Motor neuron (in vitro differentiated cells): ENCODE measurements around the gene C17orf67. TPM values are rescaled to one million over a fixed set of nuclear protein-coding genes. Genes with fewer than 3 reads are reported as not detected.
A peak's percentile ranks its signal among the peaks of the same experiment; 100 is the strongest.
"Not testable (repeated sequence)": the region's sequence is repeated elsewhere in the genome, so short reads cannot be mapped to it uniquely, and the experiment has no call there.

Experiments used
- ATAC-seq, 8 experiments: fragments of 200-7000 bp; cut with Tn5 transposase; replicated peaks in 6 of 8; 2 replicates each; pipeline ENCODE4 v1.8.0; 2021; ENCODE audit warnings: mild to moderate bottlenecking in 8 of 8, moderate library complexity in 8 of 8
- H3K27ac ChIP-seq, 2 donors: fragments of 250-450 bp; sonication (Bioruptor Pico); 2 replicates each; pipeline ENCODE4 v1.9.0; 2021; ENCODE audit warnings: antibody characterized with exemption in 2 of 2, mild to moderate bottlenecking in 2 of 2, moderate library complexity in 1 of 2
- H3K4me1 ChIP-seq, 2 donors: fragments of 250-450 bp; sonication (Bioruptor Pico); replicated peaks in 1 of 2; 2 replicates each; pipeline ENCODE4 v1.6.1; 2021; ENCODE audit warnings: antibody characterized with exemption in 2 of 2, mild to moderate bottlenecking in 2 of 2, moderate library complexity in 1 of 2
- H3K4me3 ChIP-seq, 5 donors: fragments of 250-450 bp; sonication (Bioruptor Pico); 2 replicates each; pipeline ENCODE4 v1.9.0; 2021; ENCODE audit warnings: antibody characterized with exemption in 5 of 5, mild to moderate bottlenecking in 5 of 5, moderate library complexity in 4 of 5
- WGBS, 10 experiments: fragments of 450-650 bp; shearing (Covaris generic); methylation state at CpG; one replicate each; pipeline ENCODE4 v1.0.0; 2022; 5-methylcytosine and 5-hydroxymethylcytosine counted together
- in situ Hi-C, 9 experiments: fragments of 400-800 bp; cut with MboI; loops; one replicate each; pipeline ENCODE4 v1.15.0; 2021; ENCODE audit warnings: low sequenced_read_pairs in 9 of 9, low pct_unique_long_range_greater_than_20kb in 2 of 9; ENCODE audit not compliant: unreplicated experiment in 9 of 9
- total RNA-seq, 8 experiments: library from RNA; unstranded; fragments of 300-600 nt; gene quantifications; 2 replicates each; pipeline versions ENCODE4 v1.2.3 to v1.2.4, GENCODE V29; 2022

Gene C17orf67
- total RNA-seq, 8 experiments from 2014 or later, result 0.27 to 2.3 (median 1.2) TPM

- no peak overlapping the region for H3K27ac ChIP-seq
- peaks cover 3 to 7% of the 10 kb centered on the region in 2 donors for H3K4me1 ChIP-seq
- no peak for ATAC-seq
- in situ Hi-C loops, result no loop called here
- H3K4me3 ChIP-seq, result peak overlapping the region in 2 of 5 donors; percentile 37 to 38
- WGBS, 10 experiments, result 17 to 100% (median 67%) methylated on average over 1 to 4 of the region's 4 CpGs; no CpG with 5 or more reads in 1 of the 10 experiments
Measured at GRCh38 chr17:56779322-56779721, 54.4 kb downstream of the C17orf67 start.

DNA sequence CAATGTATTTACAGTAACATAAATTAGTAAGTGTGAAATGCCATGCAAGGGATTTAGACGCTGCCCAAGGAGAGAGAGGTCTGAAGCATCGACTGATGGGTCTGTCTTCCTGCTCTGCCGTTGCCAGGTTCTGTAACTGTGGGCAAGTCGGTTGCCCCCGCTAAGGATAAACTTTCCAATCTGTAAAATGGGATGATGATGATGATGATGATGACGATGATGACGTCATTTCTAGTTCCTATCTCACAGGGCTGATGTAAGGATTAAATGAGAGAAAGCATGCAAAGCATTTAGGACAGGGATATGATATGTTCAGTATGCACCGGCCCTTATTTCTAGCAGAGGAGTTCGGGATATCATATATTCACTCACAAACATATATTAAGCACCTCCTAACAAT is 54.8 kb downstream of the C17orf67 start:
- WGBS, 10 experiments, result 83 to 100% (median 92%) methylated on average over 1 to 9 of the region's 9 CpGs; no CpG with 5 or more reads in 2 of the 10 experiments
- Histone ChIP-seq H3K27ac (no peak overlapping the region), H3K4me1 (peaks cover 3 to 7% of the 10 kb centered on the region in 2 donors), H3K4me3 (no peak overlapping the region)
- in situ Hi-C loops, result no loop called here
- no peak for ATAC-seq

GRCh38 chr17:56777859-56778258 is 55.9 kb downstream of the C17orf67 start:
- H3K27ac ChIP-seq, result no peak overlapping the region
- in situ Hi-C loops, result no loop called here
- ATAC-seq, result no peak

DNA sequence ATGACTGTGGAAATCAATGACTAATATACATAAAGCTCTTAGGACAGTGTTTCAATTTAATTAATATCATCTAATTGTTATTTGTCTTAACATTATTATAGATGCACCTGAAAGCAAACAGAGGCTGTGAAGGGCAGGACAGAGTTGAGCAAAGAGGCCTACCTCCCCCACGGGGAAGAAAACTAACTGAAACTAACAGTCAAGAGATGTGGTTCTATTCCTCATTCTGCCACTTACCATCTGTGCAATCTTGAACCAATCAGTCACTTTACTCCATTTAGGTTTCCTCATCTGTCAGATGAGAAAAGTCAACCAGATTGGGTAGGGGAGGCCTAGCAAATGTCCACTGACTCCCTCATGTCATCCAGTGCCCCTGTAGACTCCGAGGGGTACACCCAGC is 59.1 kb downstream of the C17orf67 start:
- ATAC-seq, result no peak
- Histone ChIP-seq H3K4me3 (no peak overlapping the region), H3K4me1 (peaks cover 7 to 11% of the 10 kb centered on the region in 2 donors), H3K27ac (no peak overlapping the region)
- in situ Hi-C loops, result no loop called here
- 17 to 73% (median 68%) methylated on average over 1 to 2 of the region's 2 CpGs; no CpG with 5 or more reads in 6 of the 10 experiments for WGBS, 10 experiments

More at GRCh38 chr17:56777859-56778258, 55.9 kb downstream of the C17orf67 start:
- Histone ChIP-seq H3K4me1 (peaks cover 3 to 7% of the 10 kb centered on the region in 2 donors), H3K4me3 (no peak overlapping the region)
- WGBS, 10 experiments, result 18 to 100% (median 85%) methylated on average over 1 to 6 of the region's 7 CpGs; no CpG with 5 or more reads in 4 of the 10 experiments

DNA sequence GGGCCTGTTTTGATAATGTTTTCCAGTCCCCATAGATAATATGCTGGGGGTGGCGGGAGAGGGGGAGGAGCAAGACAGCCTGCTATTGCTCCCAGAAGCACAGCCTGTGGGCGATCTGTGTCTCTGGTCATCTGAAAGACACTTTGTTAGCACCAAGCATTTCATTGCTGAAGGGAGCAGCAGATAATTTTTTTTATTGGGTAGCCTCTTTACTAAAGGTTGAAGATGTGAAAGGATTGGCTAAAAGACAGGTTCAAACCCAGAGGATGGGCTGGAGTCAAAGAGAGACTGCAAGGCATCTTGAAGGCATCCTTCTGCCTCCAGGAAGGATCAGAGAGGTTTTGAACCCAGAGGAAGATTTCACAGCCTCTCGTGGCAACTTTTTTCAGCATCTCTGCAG is 60.6 kb downstream of the C17orf67 start:
- Histone ChIP-seq H3K27ac (no peak overlapping the region), H3K4me1 (peaks cover 4 to 6% of the 10 kb centered on the region in 2 donors), H3K4me3 (no peak overlapping the region)
- WGBS, 10 experiments, result 0 to 90% (median 37%) methylated on average over 1 to 3 of the region's 3 CpGs; no CpG with 5 or more reads in 4 of the 10 experiments
- in situ Hi-C loops, result no loop called here
- ATAC-seq, result no peak

- Histone ChIP-seq H3K4me3 (no peak overlapping the region), H3K27ac (no peak overlapping the region), H3K4me1 (peaks cover 4 to 6% of the 10 kb centered on the region in 2 donors)
- 49 to 100% (median 80%) methylated on average over 2 to 8 of the region's 8 CpGs for WGBS, 10 experiments
- ATAC-seq, result no peak
- in situ Hi-C loops, result no loop called here
Measured at GRCh38 chr17:56772442-56772841, 61.3 kb downstream of the C17orf67 start.

DNA sequence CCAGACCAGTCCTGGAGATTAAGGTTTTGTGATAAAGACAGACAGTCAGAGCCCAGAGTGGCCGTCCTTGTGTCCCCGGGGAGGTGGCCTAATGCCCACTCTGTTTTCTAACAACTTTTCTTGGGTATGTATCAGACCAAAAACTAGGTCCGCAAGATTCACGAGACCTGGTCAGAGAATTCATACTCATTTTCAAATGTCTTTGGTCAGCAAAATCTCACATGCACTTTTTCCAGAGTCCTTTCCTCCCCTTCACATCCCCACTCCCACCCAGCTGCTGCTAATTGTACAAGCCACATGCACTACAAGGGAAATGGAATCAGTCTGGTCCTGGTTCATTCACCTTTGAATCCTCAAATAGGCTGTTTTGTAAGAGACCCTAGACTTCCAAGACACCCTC is 61.7 kb downstream of the C17orf67 start:
- in situ Hi-C loops, result no loop called here
- Histone ChIP-seq H3K4me1 (peaks cover 4 to 6% of the 10 kb centered on the region in 2 donors), H3K4me3 (no peak overlapping the region), H3K27ac (no peak overlapping the region)
- 73 to 93% (median 86%) methylated on average over 1 to 4 of the region's 4 CpGs; no CpG with 5 or more reads in 6 of the 10 experiments for WGBS, 10 experiments
- no peak for ATAC-seq

DNA sequence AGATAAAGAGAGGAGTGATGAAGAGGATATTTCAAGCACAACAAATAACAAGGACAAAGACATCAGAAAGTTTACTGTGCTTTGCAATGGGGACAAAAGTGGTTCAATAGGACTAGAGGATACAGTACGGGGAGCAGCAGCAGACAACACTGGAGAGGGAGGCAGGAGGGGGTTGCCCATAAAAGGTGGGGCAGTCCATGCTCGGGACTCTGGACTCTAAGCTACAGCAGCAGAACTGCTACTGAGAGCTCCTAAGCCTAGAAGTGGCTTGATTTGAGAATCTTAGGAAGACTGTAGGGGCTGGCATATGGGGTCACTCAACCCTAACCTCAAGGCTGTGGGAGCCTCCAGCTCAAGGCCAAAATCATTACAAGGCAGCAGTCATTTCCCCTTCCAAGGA is 62.2 kb downstream of the C17orf67 start:
- Histone ChIP-seq H3K27ac (no peak overlapping the region), H3K4me1 (peaks cover 4 to 6% of the 10 kb centered on the region in 2 donors), H3K4me3 (no peak overlapping the region)
- WGBS, 10 experiments, result 43 to 100% (median 83%) methylated on average over 1 to 2 of the region's 2 CpGs; no CpG with 5 or more reads in 4 of the 10 experiments
- in situ Hi-C loops, result no loop called here
- ATAC-seq, result no peak

DNA sequence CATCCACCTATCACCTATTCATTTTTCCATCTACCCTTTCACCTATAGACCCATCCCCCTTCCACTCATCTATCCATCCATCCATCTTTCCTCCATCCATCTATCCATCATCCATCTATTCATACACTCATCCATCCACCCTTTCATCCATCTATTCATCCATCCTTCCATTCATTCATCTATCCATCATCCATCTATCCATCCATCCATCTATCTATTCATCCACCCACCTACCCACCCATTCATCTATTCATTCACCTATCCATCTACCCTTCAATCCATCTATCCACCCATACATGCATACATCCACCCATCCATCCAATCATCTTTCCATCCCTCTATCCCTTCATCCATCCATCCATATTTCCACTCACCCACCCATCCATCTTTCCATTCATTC is 63.3 kb downstream of the C17orf67 start:
- no peak for ATAC-seq
- Histone ChIP-seq H3K4me3 (no peak overlapping the region), H3K27ac (no peak overlapping the region), H3K4me1 (peaks cover 4 to 6% of the 10 kb centered on the region in 2 donors)
- in situ Hi-C loops, result no loop called here

GRCh38 chr17:56765449-56765848 is 68.3 kb downstream of the C17orf67 start:
- ATAC-seq, result no peak
- in situ Hi-C loops, result no loop called here
- 70 to 100% (median 91%) methylated on average over 1 to 4 of the region's 4 CpGs; no CpG with 5 or more reads in 4 of the 10 experiments for WGBS, 10 experiments
- no peaks in the 10 kb centered on the region for H3K4me1 ChIP-seq
- H3K4me3 ChIP-seq, result no peak overlapping the region
- H3K27ac ChIP-seq, result no peak overlapping the region

DNA sequence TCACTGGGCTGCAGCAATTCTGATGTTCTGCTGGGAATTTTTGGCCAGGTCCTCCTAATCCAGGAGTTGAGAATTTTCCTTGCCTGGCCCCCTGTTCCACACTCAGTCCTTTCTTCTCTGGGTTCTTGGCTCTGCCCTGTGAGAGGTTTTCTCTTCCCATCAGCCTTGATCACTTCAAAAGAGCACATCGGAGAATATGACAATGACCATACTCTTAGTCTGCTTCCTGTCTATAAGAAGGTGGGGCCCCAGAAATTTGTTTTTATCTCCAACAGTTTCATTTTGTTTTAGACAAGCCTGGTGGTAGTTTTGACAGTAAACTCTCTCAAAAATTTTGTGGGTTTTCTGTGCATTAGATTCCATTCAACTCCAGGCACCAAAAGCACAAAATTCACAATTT is 70.7 kb downstream of the C17orf67 start:
- no peak overlapping the region for H3K27ac ChIP-seq
- in situ Hi-C loops, result no loop called here
- H3K4me3 ChIP-seq, result no peak overlapping the region
- 0 to 100% (median 67%) methylated on average over 1 of the region's 1 CpG; no CpG with 5 or more reads in 2 of the 10 experiments for WGBS, 10 experiments
- no peaks in the 10 kb centered on the region for H3K4me1 ChIP-seq
- no peak for ATAC-seq

- WGBS, 10 experiments, result 56 to 86% (median 80%) methylated on average over 1 to 5 of the region's 5 CpGs; no CpG with 5 or more reads in 1 of the 10 experiments
- Histone ChIP-seq H3K4me1 (no peaks in the 10 kb centered on the region), H3K4me3 (no peak overlapping the region), H3K27ac (no peak overlapping the region)
- in situ Hi-C loops, result no loop called here
- no peak for ATAC-seq
Measured at GRCh38 chr17:56762144-56762543, 71.6 kb downstream of the C17orf67 start.

DNA sequence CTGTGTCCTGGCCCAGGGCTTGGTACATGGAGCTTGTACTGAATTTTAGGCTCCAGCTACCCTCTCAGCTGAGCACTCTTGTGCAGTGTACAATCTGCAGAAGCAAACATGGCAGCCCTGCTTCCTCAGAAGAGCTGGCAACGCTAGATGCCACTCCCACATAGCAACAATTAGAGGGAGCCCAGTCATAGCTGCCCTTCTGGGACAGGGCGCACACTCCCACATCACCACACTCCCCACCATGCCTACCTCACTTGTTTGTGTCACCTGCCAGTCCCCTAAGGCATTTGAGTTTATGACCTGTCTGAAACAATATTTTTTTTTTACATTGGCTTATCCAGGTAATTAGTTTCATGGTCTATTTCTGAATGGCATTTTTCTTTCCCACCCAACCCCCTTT is 72.3 kb downstream of the C17orf67 start:
- no peak overlapping the region for H3K4me3 ChIP-seq
- ATAC-seq, result no peak
- H3K4me1 ChIP-seq, result no peaks in the 10 kb centered on the region
- H3K27ac ChIP-seq, result no peak overlapping the region
- in situ Hi-C loops, result no loop called here
- 67 to 100% (median 88%) methylated on average over 1 to 2 of the region's 2 CpGs; no CpG with 5 or more reads in 3 of the 10 experiments for WGBS, 10 experiments

DNA sequence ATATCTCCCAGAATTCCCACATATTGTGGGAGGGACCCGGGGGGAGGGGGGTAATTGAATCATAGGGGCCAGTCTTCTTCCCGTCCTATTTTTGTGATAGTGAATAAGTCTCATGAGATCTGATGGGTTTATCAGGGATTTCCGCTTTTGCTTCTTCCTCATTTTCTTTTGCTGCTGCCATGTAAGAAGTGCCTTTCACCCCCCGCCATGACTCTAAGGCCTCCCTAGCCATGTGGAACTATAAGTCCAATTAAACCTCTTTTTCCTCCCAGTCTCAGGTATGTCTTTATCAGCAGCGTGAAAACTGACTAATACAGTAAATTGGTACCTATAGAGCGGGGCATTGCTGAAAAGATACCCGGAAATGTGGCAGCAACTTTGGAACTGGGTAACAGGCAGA is 76.1 kb downstream of the C17orf67 start:
- 43 to 93% (median 86%) methylated on average over 1 to 5 of the region's 7 CpGs; no CpG with 5 or more reads in 3 of the 10 experiments for WGBS, 10 experiments
- in situ Hi-C loops, H3K4me3 ChIP-seq, H3K4me1 ChIP-seq, H3K27ac ChIP-seq, ATAC-seq: not testable (repeated sequence)
